Sciatic nerve (tissue), 2 donors: Measurements from ENCODE around the gene SPINDOC. TPM values are rescaled to one million over a fixed set of nuclear protein-coding genes. Genes with fewer than 3 reads are reported as not detected.

ENCODE experiments used
- ATAC-seq: fragments of 200-7000 bp; cut with Tn5 transposase; one replicate; pipeline ENCODE4 v1.9.1; 2020; ENCODE audit warnings: mild to moderate bottlenecking, moderate library complexity
- DNase-seq: peaks from one replicate; pipeline ENCODE4 v3.0.0-alpha.2; 2020; ENCODE audit warnings: low spot score
- intact Hi-C: fragments of 100-400 bp; cut with DNase I; formaldehyde crosslinking; loops from one replicate; pipeline ENCODE4 v1.14.2; 2022
- total RNA-seq: library from RNA; stranded (reverse); fragmentation: NEBNext Ultra II Directional; extraction: Animal tissue kit (Norgen Biotek cat#: 25700); gene quantifications from one replicate; pipeline ENCODE4 v1.2.1, GENCODE V29; 2021
- donor health status: DM: no; HTN: no; CAD: no.
- donor health status: DM: no; HTN: no; CAD: no.

SPINDOC gene
- total RNA-seq, 1 donor from 2014 or later: 16.0 TPM

DNA sequence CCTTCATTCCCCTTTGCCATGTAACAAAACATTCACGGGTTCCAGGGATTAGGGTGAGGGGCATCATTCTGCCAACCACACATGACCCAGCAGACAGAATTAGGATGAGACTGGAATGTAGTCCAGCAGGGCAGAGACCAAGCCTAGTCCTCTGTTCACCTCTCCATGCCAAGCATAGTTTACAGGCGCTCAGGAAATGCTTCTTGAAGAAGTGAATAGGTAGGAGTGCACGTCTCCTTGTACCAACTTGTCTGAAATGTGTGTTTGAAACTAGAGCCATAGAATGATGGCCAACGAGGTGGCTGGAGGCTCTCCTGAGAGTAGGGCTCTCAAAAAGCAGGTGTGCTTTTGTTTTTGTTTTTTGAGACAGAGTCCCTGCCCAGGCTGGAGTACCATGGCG lies 8.2 kb downstream of the SPINDOC start:
- no peak for DNase-seq
- ATAC-seq: no peak
- intact Hi-C loops: no loop called here

DNA sequence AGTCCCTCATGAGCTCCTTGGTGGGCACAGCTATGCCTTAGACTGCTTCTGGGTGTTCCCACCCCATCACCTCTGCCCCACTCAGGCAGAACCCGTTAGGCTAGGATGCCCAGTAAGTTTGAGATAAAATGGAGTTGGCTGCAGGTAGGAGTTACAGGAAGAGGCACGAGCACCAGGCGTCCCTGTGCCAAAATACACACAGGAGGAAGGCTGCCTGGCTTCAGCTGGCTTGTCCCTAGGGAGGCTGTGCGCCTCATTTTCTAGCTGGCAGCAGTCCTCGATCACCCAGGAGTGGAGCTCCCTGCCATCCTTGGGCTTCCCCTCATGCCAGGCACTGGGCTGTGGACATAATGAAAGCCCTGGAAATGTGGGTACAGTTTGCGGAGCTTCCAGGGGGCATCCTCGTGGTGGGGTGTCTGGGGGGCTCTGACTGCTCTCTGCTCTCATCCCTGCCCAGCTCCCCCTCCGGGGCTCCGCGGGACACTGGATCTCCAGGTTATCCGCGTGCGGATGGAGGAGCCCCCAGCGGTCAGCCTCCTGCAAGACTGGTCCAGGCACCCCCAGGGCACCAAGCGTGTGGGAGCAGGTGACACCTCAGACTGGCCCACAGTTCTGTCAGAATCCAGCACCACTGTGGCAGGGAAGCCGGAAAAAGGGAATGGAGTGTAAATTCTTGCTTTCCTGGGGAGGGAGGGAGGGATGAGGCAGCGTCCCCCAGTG lies 13.4 kb downstream of the SPINDOC start:
- DNase-seq (no peak), ATAC-seq (no peak)
- intact Hi-C loops: no loop called here

DNA sequence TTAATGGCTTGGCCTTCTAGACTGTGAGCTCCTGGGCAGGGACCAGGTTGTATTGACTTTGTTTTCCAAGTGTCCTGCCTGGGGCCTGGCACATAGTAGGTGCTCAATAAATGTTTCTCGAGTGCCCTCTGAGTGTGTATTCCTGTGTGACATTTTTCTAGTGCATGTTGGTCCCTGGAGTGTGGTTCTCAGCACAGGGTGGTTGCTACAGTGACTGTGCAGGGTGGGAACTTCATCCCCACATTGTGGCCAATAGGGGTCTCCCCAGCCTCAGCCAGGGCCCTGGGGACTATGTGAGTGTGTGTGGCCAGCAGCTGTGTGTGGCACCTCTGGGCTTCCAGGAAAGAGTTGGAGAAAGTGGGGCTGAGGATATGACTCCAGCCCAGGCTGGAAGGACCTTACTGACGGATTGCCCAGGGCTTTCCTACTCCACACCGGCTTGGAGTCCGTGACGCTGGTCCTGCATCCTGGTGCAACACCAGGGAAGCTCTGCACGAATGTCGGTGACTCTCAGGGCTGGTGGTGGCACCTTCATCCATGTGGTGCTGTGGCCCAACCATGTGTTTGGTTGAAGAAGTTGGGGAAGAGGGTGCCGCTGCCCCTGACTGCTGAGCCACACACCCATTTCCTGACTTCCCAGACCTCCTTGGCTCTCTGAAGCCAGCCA lies 16.7 kb downstream of the SPINDOC start:
- ATAC-seq (peak; percentile 38), DNase-seq (no peak)
- intact Hi-C loops: no loop called here

DNA sequence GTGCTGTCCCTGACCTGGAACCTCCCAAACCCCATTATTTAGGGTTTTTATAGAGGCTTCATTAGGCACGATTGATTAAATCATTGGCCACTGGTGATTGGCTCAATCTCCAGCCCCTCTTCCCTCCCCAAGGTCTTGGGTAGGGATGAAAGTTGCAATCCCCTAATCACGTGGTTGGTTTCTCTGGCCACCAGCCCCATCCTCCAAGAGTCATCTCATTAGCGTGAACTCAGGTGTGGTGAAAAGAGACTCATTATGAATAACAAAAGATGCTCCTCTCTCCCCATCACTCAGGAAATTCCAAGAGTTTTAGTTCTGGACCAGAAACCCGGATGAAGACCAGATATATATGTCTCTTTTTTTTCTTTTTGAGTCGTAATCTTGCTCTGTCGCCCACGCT lies 18.1 kb downstream of the SPINDOC start:
- intact Hi-C loops: no loop called here
- ATAC-seq: no peak
- no peak for DNase-seq

- ATAC-seq (no peak), DNase-seq (no peak)
- intact Hi-C loops: no loop called here
Measured at GRCh38 chr11:63832336-63832735, 19.1 kb downstream of the SPINDOC start.

DNA sequence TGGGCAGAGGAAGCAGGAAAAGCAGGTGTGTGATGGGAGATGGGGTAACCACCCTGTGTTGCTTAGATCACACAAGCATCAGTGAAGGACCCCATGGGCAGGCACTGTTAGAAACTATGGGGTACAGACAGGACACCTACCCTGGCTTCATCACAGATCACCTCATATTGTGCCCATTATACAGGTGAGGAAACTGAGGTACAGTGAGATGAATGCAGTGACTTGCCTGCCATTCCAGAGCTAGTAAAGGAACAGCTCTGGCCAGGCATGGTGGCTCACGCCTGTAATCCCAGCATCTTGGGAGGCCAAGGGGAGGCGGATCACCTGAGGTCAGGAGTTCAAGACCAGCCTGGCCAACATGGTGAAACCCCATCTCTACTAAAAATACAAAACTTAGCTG lies 19.8 kb downstream of the SPINDOC start:
- no peak for ATAC-seq
- DNase-seq: no peak
- intact Hi-C loops: no loop called here

- ATAC-seq (no peak), DNase-seq (no peak)
Measured at GRCh38 chr11:63834535-63835157, 21.4 kb downstream of the SPINDOC start.

GRCh38 chr11:63835158-63835545 lies 21.9 kb downstream of the SPINDOC start:
- ATAC-seq (no peak), DNase-seq (no peak)
- intact Hi-C loops: no loop called here

More at GRCh38 chr11:63834535-63835157, 21.4 kb downstream of the SPINDOC start:
- intact Hi-C loops: no loop called here

DNA sequence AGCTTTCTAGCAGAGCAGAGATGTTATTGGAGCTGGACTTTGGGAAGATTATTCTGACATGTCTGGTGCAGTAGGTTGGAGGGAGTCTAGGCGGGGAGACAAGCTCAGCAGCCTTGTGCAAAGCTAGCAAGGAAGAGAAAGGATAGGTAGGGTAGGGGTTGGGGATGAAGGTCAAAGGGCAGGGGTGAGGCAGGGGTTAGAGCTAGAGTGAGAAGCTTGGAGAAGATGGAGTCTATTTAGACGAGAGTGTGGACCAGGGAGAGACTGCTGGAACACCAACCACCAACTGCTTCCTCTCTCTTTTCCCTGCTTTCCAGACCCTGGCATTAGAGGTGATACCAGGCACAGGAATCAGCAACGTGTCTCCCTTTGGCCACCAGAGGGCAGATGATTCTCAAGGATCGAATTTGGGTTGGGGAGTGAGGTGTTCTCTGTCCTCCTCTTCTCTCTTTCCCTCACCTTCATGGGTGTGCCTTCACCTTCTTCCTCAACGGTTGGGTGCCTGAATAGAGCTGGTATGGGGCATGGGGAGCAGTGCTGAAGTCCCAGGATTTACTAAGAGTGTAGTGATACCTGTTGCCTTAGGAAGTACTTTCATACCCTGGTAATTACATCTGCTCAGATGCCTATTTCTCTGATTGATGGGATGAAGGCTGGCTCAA lies 23.9 kb downstream of the SPINDOC start:
- intact Hi-C loops: loop anchor here (2.0 kb wide), 1 partner anchor 110 kb away; no protein-coding TSS in a partner anchor
- DNase-seq (peak; percentile 87), ATAC-seq (peak; percentile 51)

- no peak for ATAC-seq
- no peak for DNase-seq
- intact Hi-C loops: loop anchor here (2.0 kb wide), 1 partner anchor 109 kb away; no protein-coding TSS in a partner anchor
Measured at GRCh38 chr11:63837739-63838138, 24.5 kb downstream of the SPINDOC start.

- DNase-seq (no peak), ATAC-seq (peak; percentile 18)
- intact Hi-C loops: no loop called here
Measured at GRCh38 chr11:63838150-63838677, 25.0 kb downstream of the SPINDOC start.

GRCh38 chr11:63838678-63839507 lies 25.6 kb downstream of the SPINDOC start, which contains the start of gene MARK2:
Gene MARK2, plus strand, starts transcription at chr11:63839110. Its CDS starts 397 bp downstream, at chr11:63839507.
- DNase-seq: peak; percentile 100
- peak; percentile 96 for ATAC-seq
- intact Hi-C loops: no loop called here

- ATAC-seq (no peak), DNase-seq (no peak)
- intact Hi-C loops: no loop called here
Measured at GRCh38 chr11:63839508-63840355, 26.5 kb downstream of the SPINDOC start.

DNA sequence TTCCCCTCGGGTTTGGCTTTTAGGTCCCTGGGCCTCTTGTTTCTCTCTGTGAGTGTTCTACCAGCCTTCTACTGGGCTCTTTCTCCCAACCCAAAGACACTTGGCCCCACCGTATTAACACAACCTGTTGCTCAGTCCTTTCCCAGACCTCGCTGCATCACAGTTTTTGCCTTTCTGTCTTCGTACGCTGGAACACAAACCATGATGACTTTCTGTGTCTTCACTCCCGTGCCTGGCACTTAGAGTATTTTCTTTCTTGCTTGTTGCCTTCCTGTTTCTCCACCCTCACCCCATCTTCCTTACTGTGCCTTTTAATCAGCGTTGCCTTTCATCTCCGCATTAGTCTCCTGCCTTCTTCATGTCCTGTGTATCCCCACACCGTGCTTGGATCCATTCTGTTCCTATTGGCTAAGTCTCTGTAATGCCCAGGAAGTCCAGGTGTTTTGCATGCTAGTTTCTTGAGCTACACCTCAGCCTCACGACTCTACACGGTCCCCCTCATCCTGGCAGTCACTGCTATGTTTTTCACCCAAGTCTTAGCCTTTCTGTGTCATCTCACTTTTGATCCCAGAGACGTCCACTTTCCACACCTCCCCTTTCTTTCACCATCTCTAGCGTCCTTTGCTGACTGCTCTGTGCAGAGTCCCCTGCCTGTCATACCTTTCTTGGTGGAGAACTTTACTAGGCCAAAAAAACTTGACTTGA lies 27.3 kb downstream of the SPINDOC start:
- ATAC-seq: no peak
- intact Hi-C loops: no loop called here
- DNase-seq: no peak

GRCh38 chr11:63841554-63841953 lies 28.3 kb downstream of the SPINDOC start:
- intact Hi-C loops: no loop called here
- no peak for ATAC-seq
- no peak for DNase-seq

GRCh38 chr11:63843041-63843440 lies 29.8 kb downstream of the SPINDOC start:
- DNase-seq (no peak), ATAC-seq (no peak)
- intact Hi-C loops: no loop called here

DNA sequence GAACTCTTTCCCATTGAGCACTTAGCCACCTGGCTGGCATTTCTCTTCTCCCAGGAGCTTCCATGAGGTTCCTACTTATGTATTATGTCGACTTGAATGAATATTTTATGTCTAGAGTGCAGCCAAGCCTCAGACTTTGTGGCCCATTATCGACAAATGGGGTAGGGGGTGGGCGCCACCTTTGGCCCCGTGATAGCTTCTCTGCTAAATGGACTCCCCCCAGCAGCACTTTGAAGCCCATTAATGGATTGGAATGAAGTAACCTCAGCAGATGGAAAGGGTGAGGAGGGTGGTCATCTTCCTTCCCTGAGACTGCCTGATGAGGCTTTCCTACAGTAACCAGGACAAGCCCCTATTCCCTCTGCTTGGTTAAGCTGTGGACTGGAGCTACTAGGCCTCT lies 31.6 kb downstream of the SPINDOC start:
- intact Hi-C loops: no loop called here
- no peak for ATAC-seq
- DNase-seq: no peak
